T-cell (primary cell): Measurements from ENCODE around the gene NOC4L. TPM values are rescaled to one million over a fixed set of nuclear protein-coding genes. Genes with fewer than 3 reads are reported as not detected.

Experiments used
- ATAC-seq, 4 experiments: fragments of 200-7000 bp in 3 of 4; fragments of 150-1000 bp in 1 of 4; cut with Tn5 transposase; replicated peaks in 1 of 4; 1 replicate in 3 of 4; 2 replicates in 1 of 4; pipeline ENCODE4 v1.10.0; 2021; ENCODE audit warnings: moderate library complexity in 3 of 4, mild to moderate bottlenecking in 2 of 4, moderate number of reproducible peaks in 1 of 4
- CTCF ChIA-PET, 2 donors: fragments of 300-600 bp; sonication (Branson Sonifier 250); formaldehyde crosslinking; loops; one replicate each; lab custom pipeline; 2022; ENCODE audit warnings: antibody characterized with exemption in 2 of 2; lab: Charles Lee
- POLR2A ChIA-PET, 2 donors: fragments of 300-600 bp; sonication (Branson Sonifier 250); formaldehyde crosslinking; loops; one replicate each; lab custom pipeline; 2022; ENCODE audit warnings: antibody characterized with exemption in 2 of 2; lab: Charles Lee
- DNase-seq, 35 experiments: peaks; one replicate each; pipeline versions ENCODE4 v3.0.0 to v3.0.0-alpha.2; 2013 to 2023
- H3K27ac ChIP-seq: one replicate; pipeline ENCODE4 v1.5.1; 2013; ENCODE audit warnings: low read length
- H3K27me3 ChIP-seq, 2 experiments: replicated peaks in 1 of 2; 1 replicate in 1 of 2; 2 replicates in 1 of 2; pipeline versions ENCODE4 v1.6.1 to v1.7.0; 2013; ENCODE audit warnings: low read length in 1 of 2, mixed read lengths in 1 of 2; ENCODE audit not compliant: control insufficient read depth in 2 of 2, insufficient read depth in 2 of 2; ENCODE audit errors: extremely low read depth in 1 of 2
- H3K36me3 ChIP-seq, 2 donors: 1 replicate in 1 of 2; 2 replicates in 1 of 2; pipeline versions ENCODE4 v1.6.1 to v1.7.0; 2013; ENCODE audit warnings: low read length in 1 of 2; ENCODE audit not compliant: control insufficient read depth in 2 of 2, insufficient read depth in 1 of 2; ENCODE audit errors: extremely low read depth in 1 of 2
- H3K4me1 ChIP-seq, 2 experiments: 1 replicate in 1 of 2; 2 replicates in 1 of 2; pipeline versions ENCODE4 v1.6.1 to v1.7.0; 2013; ENCODE audit warnings: low read length in 2 of 2, mixed read lengths in 1 of 2; ENCODE audit not compliant: insufficient read depth in 2 of 2, control insufficient read depth in 1 of 2; ENCODE audit errors: extremely low read depth in 1 of 2
- H3K4me3 ChIP-seq, 2 donors: 1 replicate in 1 of 2; 2 replicates in 1 of 2; pipeline versions ENCODE4 v1.5.1 to v1.7.0; 2013; ENCODE audit warnings: mild to moderate bottlenecking in 2 of 2, low read length in 1 of 2, moderate library complexity in 1 of 2; ENCODE audit not compliant: control insufficient read depth in 1 of 2; ENCODE audit errors: extremely low read depth in 1 of 2
- H3K9me3 ChIP-seq: 2 replicates; pipeline ENCODE4 v1.7.0; 2013
- H3K27ac Mint-ChIP-seq, 2 donors: one replicate each; pipeline ENCODE4 v1.8.0; 2020 to 2021; ENCODE audit warnings: mild to moderate bottlenecking in 2 of 2, mixed read lengths in 2 of 2
- H3K27me3 Mint-ChIP-seq, 2 donors: one replicate each; pipeline ENCODE4 v1.8.0; 2021 to 2022; ENCODE audit warnings: mixed read lengths in 2 of 2
- H3K36me3 Mint-ChIP-seq: one replicate; pipeline ENCODE4 v1.8.0; 2021; ENCODE audit warnings: mixed read lengths
- H3K4me1 Mint-ChIP-seq, 3 donors: one replicate each; pipeline ENCODE4 v1.8.0; 2020 to 2022; ENCODE audit warnings: mixed read lengths in 3 of 3, mild to moderate bottlenecking in 1 of 3
- H3K4me3 Mint-ChIP-seq, 3 donors: one replicate each; pipeline ENCODE4 v1.8.0; 2020 to 2022; ENCODE audit warnings: mild to moderate bottlenecking in 3 of 3, mixed read lengths in 3 of 3, moderate library complexity in 3 of 3
- H3K9me3 Mint-ChIP-seq, 3 donors: one replicate each; pipeline ENCODE4 v1.8.0; 2020 to 2022; ENCODE audit warnings: mixed read lengths in 3 of 3
- WGBS: methylation state at CpG from one replicate; pipeline ENCODE4 v1.1.5; 2013; ENCODE audit warnings: missing lambda C conversion rate; ENCODE audit not compliant: insufficient coverage; 5-methylcytosine and 5-hydroxymethylcytosine counted together
- total RNA-seq, 35 experiments: library from RNA in 6 of 35; stranded (reverse) in 6 of 35; fragments of 120-200 nt in 1 of 35; gene quantifications; one replicate each; pipeline versions ENCODE4 v1.2.1 to v1.2.4 and lab custom pipeline; 2013 to 2026

Gene NOC4L
- total RNA-seq, 5 donors from 2014 or later (not counting 1 experiment from before 2014, with no cell fraction given) = 14.6 to 28.9 (median 26.4) TPM

GRCh38 chr12:132173135-132174014 lies 29.1 kb downstream of the NOC4L start:
- Mint-ChIP-seq H3K27me3 (peaks cover 0 to 8% of the 10 kb centered on the region in 2 donors), H3K36me3 (no peaks in the 10 kb centered on the region), H3K4me1 (peaks cover 22 to 28% (median 24%) of the 10 kb centered on the region in 3 donors), H3K9me3 (no peaks in the 10 kb centered on the region), H3K4me3 (peak overlapping the region in 1 of 3 donors; percentile 68), H3K27ac (no peak overlapping the region)
- Histone ChIP-seq H3K4me3 (no peak overlapping the region), H3K27me3 (peaks cover 0 to 80% of the 10 kb centered on the region in 2 experiments), H3K27ac (no peak overlapping the region), H3K36me3 (no peaks in the 10 kb centered on the region), H3K9me3 (no peaks in the 10 kb centered on the region), H3K4me1 (peaks cover 6 to 35% of the 10 kb centered on the region in 2 experiments)
- WGBS = 41% methylated on average over 34 of the region's 35 CpGs
- CTCF ChIA-PET = interaction anchor here in 1 of 2 donors (0.6 kb wide), 1 partner anchor 118 kb away, joined by 3 read pairs; no protein-coding TSS in a partner anchor
- ATAC-seq = peak; percentile 22 to 70 (median 56)
- peak in 1 of 35 experiments; percentile 36 for DNase-seq
- POLR2A ChIA-PET = no interaction called here

GRCh38 chr12:132174015-132174838 lies 30.0 kb downstream of the NOC4L start:
- Mint-ChIP-seq H3K4me3 (peak overlapping the region; percentile 21 to 63 (median 21)), H3K27ac (peak overlapping the region; percentile 46 to 61), H3K4me1 (peaks cover 30 to 37% (median 33%) of the 10 kb centered on the region in 3 donors)

GRCh38 chr12:132174839-132175490 lies 30.7 kb downstream of the NOC4L start:
- DNase-seq (no peak), ATAC-seq (no peak)
- no peaks in the 10 kb centered on the region for H3K9me3 Mint-ChIP-seq
- Histone ChIP-seq H3K4me1 (peaks cover 11 to 48% of the 10 kb centered on the region in 2 experiments), H3K36me3 (no peaks in the 10 kb centered on the region), H3K27ac (no peak overlapping the region), H3K9me3 (no peaks in the 10 kb centered on the region), H3K4me3 (no peak overlapping the region), H3K27me3 (peaks cover 0 to 76% of the 10 kb centered on the region in 2 experiments)
- CTCF ChIA-PET = interaction anchor here (0.6 to 0.9 kb wide), 2 partner anchors 12 to 19 kb away, joined by 3 read pairs; no protein-coding TSS in a partner anchor
- peak overlapping the region; percentile 21 to 63 (median 21) for H3K4me3 Mint-ChIP-seq
- peaks cover 0 to 8% of the 10 kb centered on the region in 2 donors for H3K27me3 Mint-ChIP-seq
- POLR2A ChIA-PET = no interaction called here
- WGBS = 63% methylated on average over 12 of the region's 25 CpGs
- H3K36me3 Mint-ChIP-seq = no peaks in the 10 kb centered on the region
- H3K27ac Mint-ChIP-seq = peak overlapping the region; percentile 46 to 61
- peaks cover 37 to 44% (median 39%) of the 10 kb centered on the region in 3 donors for H3K4me1 Mint-ChIP-seq

More at GRCh38 chr12:132174015-132174838, 30.0 kb downstream of the NOC4L start:
- Mint-ChIP-seq H3K9me3 (no peaks in the 10 kb centered on the region), H3K27me3 (peaks cover 0 to 8% of the 10 kb centered on the region in 2 donors), H3K36me3 (no peaks in the 10 kb centered on the region)
- peaks cover 0 to 82% of the 10 kb centered on the region in 2 experiments for H3K27me3 ChIP-seq
- 90% methylated on average over 19 of the region's 30 CpGs for WGBS
- CTCF ChIA-PET = interaction anchor here in 1 of 2 donors (0.9 kb wide), 1 partner anchor 11 kb away, joined by 3 read pairs; no protein-coding TSS in a partner anchor
- DNase-seq (no peak), ATAC-seq (no peak)
- POLR2A ChIA-PET = no interaction called here
- H3K9me3 ChIP-seq = no peaks in the 10 kb centered on the region
- peaks cover 9 to 41% of the 10 kb centered on the region in 2 experiments for H3K4me1 ChIP-seq
- H3K36me3 ChIP-seq = no peaks in the 10 kb centered on the region
- H3K4me3 ChIP-seq = no peak overlapping the region
- H3K27ac ChIP-seq = no peak overlapping the region

GRCh38 chr12:132175496-132176384 lies 31.5 kb downstream of the NOC4L start:
- H3K27me3 Mint-ChIP-seq = peaks cover 0 to 8% of the 10 kb centered on the region in 2 donors
- ATAC-seq (no peak), DNase-seq (no peak)
- H3K9me3 ChIP-seq = no peaks in the 10 kb centered on the region
- H3K27ac Mint-ChIP-seq = no peak overlapping the region
- peaks cover 0 to 69% of the 10 kb centered on the region in 2 experiments for H3K27me3 ChIP-seq
- CTCF ChIA-PET = no interaction called here
- no peak overlapping the region for H3K27ac ChIP-seq
- H3K4me1 ChIP-seq = peaks cover 12 to 48% of the 10 kb centered on the region in 2 experiments
- H3K4me1 Mint-ChIP-seq = peaks cover 40 to 45% (median 43%) of the 10 kb centered on the region in 3 donors
- H3K36me3 ChIP-seq = no peaks in the 10 kb centered on the region
- no peak overlapping the region for H3K4me3 Mint-ChIP-seq
- 85% methylated on average over 26 of the region's 35 CpGs for WGBS
- H3K9me3 Mint-ChIP-seq = no peaks in the 10 kb centered on the region
- H3K4me3 ChIP-seq = no peak overlapping the region
- POLR2A ChIA-PET = no interaction called here
- H3K36me3 Mint-ChIP-seq = no peaks in the 10 kb centered on the region

- Mint-ChIP-seq H3K36me3 (no peaks in the 10 kb centered on the region), H3K27ac (no peak overlapping the region), H3K4me1 (peaks cover 40 to 51% (median 49%) of the 10 kb centered on the region in 3 donors), H3K4me3 (peak overlapping the region in 1 of 3 donors; percentile 45), H3K9me3 (no peaks in the 10 kb centered on the region), H3K27me3 (peaks cover 0 to 8% of the 10 kb centered on the region in 2 donors)
- WGBS = 88% methylated on average over 14 of the region's 19 CpGs
- Histone ChIP-seq H3K36me3 (no peaks in the 10 kb centered on the region), H3K9me3 (no peaks in the 10 kb centered on the region), H3K27ac (no peak overlapping the region), H3K4me3 (no peak overlapping the region), H3K27me3 (peaks cover 0 to 63% of the 10 kb centered on the region in 2 experiments), H3K4me1 (peaks cover 12 to 48% of the 10 kb centered on the region in 2 experiments)
- DNase-seq = no peak
- CTCF ChIA-PET = no interaction called here
- ATAC-seq = no peak
- POLR2A ChIA-PET = no interaction called here
Measured at GRCh38 chr12:132176385-132176919, 32.2 kb downstream of the NOC4L start.
